Measurements from ENCODE around the gene GARRE1.

- TF ChIP-seq CREB5 (CRISPR knock-in tag; IDR thresholded peaks at IDR 0.05; ENCODE audit: low read depth) (no peak), ISL1 (CRISPR knock-in tag; IDR thresholded peaks at IDR 0.05) (no peak), TCF4 (CRISPR knock-in tag; IDR thresholded peaks at IDR 0.05; ENCODE audit: borderline replicate concordance) (no peak)
Measured at GRCh38 chr19:34225659-34226015, 28.7 kb upstream of the GARRE1 start.

Measured in SK-N-SH treated with all-trans-retinoic acid at 6 μM for 48 hours (cell line).